Calu3 (cell line): Measurements from ENCODE around the gene TMEM82. TPM values are rescaled to one million over a fixed set of nuclear protein-coding genes. Genes with fewer than 3 reads are reported as not detected.

Source experiments
- BruUV-seq: library from RNA; stranded (reverse); fragments of 400-500 nt; replicated peaks from 2 replicates; lab custom pipeline; 2021; lab: Mats Ljungman, UMichigan
- CTCF ChIA-PET: fragments of 300-600 bp; sonication (Branson Sonifier 250); formaldehyde crosslinking; loops from one replicate; lab custom pipeline; 2022; ENCODE audit warnings: antibody characterized with exemption; lab: Charles Lee
- DNase-seq: peaks from one replicate; pipeline ENCODE4 v3.0.0; 2022
- H3K27ac Mint-ChIP-seq: one replicate; pipeline ENCODE4 v1.8.0; 2022; ENCODE audit warnings: mixed read lengths; ENCODE audit not compliant: unreplicated experiment
- H3K27me3 Mint-ChIP-seq: one replicate; pipeline ENCODE4 v1.8.0; 2022; ENCODE audit warnings: mixed read lengths; ENCODE audit not compliant: unreplicated experiment
- H3K36me3 Mint-ChIP-seq: one replicate; pipeline ENCODE4 v1.8.0; 2022; ENCODE audit warnings: mild to moderate bottlenecking, moderate library complexity, mixed read lengths; ENCODE audit not compliant: insufficient read depth, unreplicated experiment
- H3K4me1 Mint-ChIP-seq: one replicate; pipeline ENCODE4 v1.8.0; 2022; ENCODE audit warnings: mild to moderate bottlenecking, low read depth, mixed read lengths; ENCODE audit not compliant: unreplicated experiment
- H3K4me3 Mint-ChIP-seq: one replicate; pipeline ENCODE4 v1.8.0; 2022; ENCODE audit warnings: mild to moderate bottlenecking, low read depth, moderate library complexity, mixed read lengths; ENCODE audit not compliant: unreplicated experiment
- H3K9me3 Mint-ChIP-seq: one replicate; pipeline ENCODE4 v1.8.0; 2022; ENCODE audit warnings: low read depth, mixed read lengths; ENCODE audit not compliant: unreplicated experiment
- CTCF ChIP-seq: fragments of 200-600 bp; IDR thresholded peaks from one replicate; pipeline ENCODE4 v1.8.0; 2022; ENCODE audit warnings: antibody characterized with exemption; ENCODE audit not compliant: unreplicated experiment
- intact Hi-C: fragments of 100-400 bp; cut with micrococcal nuclease; formaldehyde crosslinking; loops from one replicate; pipeline ENCODE4 v1.10.0; 2022; ENCODE audit not compliant: unreplicated experiment
- total RNA-seq: library from RNA; stranded (reverse); gene quantifications from 2 replicates; pipeline ENCODE4 v1.2.3, GENCODE V29; 2022

Gene TMEM82
- total RNA-seq, 1 experiment from 2014 or later: not detected

- Mint-ChIP-seq H3K4me1 (no peaks in the 10 kb centered on the region), H3K9me3 (no peaks in the 10 kb centered on the region), H3K27me3 (no peaks in the 10 kb centered on the region), H3K4me3 (no peak overlapping the region), H3K27ac (no peak overlapping the region), H3K36me3 (no peaks in the 10 kb centered on the region)
- DNase-seq: no peak
- intact Hi-C loops: no loop called here
- no peak for TF ChIP-seq CTCF
- BruUV-seq: no TSS peak
- CTCF ChIA-PET: no interaction called here
These were observed 6.5 kb downstream of the TMEM82 start for GRCh38 chr1:15748690-15749398.

GRCh38 chr1:15749399-15750291, 7.3 kb downstream of the TMEM82 start:
- CTCF ChIA-PET: no interaction called here
- TF ChIP-seq CTCF: no peak
- H3K9me3 Mint-ChIP-seq: no peaks in the 10 kb centered on the region
- no peak for DNase-seq
- H3K27me3 Mint-ChIP-seq: no peaks in the 10 kb centered on the region
- intact Hi-C loops: no loop called here
- H3K4me3 Mint-ChIP-seq: no peak overlapping the region
- no peaks in the 10 kb centered on the region for H3K36me3 Mint-ChIP-seq
- H3K4me1 Mint-ChIP-seq: no peaks in the 10 kb centered on the region
- BruUV-seq: no TSS peak
- H3K27ac Mint-ChIP-seq: no peak overlapping the region

- Mint-ChIP-seq H3K4me1 (peaks cover 3% of the 10 kb centered on the region), H3K27me3 (no peaks in the 10 kb centered on the region), H3K27ac (no peak overlapping the region), H3K9me3 (no peaks in the 10 kb centered on the region), H3K36me3 (no peaks in the 10 kb centered on the region), H3K4me3 (no peak overlapping the region)
- CTCF ChIA-PET: no interaction called here
- no TSS peak for BruUV-seq
- intact Hi-C loops: no loop called here
- no peak for TF ChIP-seq CTCF
- DNase-seq: no peak
These were observed 8.6 kb downstream of the TMEM82 start for GRCh38 chr1:15750924-15751323.

GRCh38 chr1:15751717-15752116, 9.4 kb downstream of the TMEM82 start:
- Mint-ChIP-seq H3K9me3 (no peaks in the 10 kb centered on the region), H3K27me3 (no peaks in the 10 kb centered on the region), H3K36me3 (peaks cover 7% of the 10 kb centered on the region), H3K27ac (no peak overlapping the region), H3K4me1 (peaks cover 9% of the 10 kb centered on the region), H3K4me3 (no peak overlapping the region)
- no peak for TF ChIP-seq CTCF
- intact Hi-C loops: no loop called here
- no peak for DNase-seq
- BruUV-seq: no TSS peak
- CTCF ChIA-PET: no interaction called here
